NCI-H82 treated with DMSO at 0.1 percent for 48 hours (cell line): ENCODE results near the gene GRHL3.

Experiments used
- DNase-seq: peaks from one replicate; lab custom pipeline; 2025; ENCODE audit not compliant: unreplicated experiment; lab: John Stamatoyannopoulos, UW

The GRHL3 gene

DNA sequence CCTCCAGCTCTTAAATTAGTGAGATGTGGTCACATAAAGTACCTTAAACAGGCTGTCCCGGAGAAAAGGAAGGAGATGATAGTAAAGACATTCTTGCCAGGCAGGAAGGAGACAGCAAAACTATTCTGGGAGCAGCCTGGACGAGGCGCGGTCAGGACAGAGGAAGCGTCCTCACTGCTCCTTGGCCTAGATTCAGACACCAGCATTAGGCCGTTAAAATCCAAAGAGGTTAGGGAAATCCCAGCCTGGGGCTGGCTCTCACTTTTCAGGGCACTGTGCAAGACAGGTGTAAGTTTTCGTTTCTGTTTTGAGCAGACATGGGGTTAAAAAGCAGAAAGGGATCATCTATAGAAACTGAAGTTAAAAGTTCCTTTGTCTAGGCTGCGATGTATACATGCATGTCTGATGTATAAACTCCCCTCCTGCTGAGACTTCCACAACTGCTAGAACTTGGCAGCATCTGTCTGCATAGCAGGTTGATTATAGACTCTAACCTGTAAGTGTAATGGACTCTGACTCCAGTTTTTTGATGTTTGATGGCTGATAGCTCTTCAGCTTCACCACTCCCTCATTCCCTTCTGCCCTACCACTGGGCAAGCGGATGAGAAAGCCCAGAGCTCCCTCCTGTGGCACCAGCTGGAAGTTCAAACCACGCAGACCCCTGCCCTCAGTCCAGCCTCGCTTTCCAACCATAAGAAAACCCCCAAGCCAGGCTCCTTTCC, 72.9 kb downstream of the GRHL3 start:
- peak; percentile 84 for DNase-seq

DNA sequence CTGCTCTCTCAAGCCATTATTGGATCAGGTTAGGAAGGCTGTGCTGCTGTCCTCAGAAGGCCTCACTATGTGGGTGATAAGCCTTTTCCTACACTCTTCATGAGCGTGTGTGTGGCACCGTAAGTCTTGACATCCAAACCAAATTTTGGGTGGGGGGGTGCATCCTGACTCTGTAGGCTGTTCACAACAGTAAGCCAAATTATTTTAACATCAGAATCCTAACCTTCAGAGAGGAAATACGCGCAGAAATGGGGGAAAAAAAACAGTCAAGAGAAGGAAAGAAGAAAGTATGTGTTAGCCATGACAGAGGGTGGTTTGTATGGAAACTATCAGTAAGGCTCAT, 73.4 kb downstream of the GRHL3 start:
- DNase-seq: no peak

DNA sequence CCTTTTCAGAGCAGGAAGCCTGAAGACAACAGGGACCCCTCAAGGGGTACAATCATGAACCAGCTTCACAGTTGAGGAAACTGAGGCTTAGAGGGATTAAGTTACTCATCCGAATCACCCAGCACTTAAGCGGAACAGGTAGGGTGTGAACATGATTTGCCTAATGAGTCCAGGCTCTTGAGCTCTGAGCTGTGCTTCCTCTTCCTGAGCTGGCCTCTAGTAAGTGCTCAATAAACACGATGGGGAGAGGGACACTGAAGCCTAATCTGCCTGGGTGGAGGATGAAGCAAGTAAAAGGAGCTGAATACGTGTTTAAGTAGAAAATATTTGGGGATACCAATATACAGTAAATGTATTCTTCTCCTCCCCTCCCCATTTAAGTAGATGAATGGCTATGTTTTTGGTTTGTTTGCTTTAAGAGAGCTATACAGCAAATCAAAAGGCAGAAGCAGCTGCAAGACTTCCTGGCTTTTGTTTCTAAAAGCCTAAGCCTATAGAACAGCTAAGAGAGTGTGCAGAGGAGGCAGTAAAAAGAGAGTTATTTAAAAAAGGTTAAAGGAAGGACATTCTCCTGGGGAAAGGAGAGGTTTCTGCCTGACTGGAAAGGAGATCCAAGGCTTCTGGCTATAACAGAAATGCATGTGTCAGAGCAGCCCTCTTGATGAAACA, 74.0 kb downstream of the GRHL3 start:
- DNase-seq: no peak

DNA sequence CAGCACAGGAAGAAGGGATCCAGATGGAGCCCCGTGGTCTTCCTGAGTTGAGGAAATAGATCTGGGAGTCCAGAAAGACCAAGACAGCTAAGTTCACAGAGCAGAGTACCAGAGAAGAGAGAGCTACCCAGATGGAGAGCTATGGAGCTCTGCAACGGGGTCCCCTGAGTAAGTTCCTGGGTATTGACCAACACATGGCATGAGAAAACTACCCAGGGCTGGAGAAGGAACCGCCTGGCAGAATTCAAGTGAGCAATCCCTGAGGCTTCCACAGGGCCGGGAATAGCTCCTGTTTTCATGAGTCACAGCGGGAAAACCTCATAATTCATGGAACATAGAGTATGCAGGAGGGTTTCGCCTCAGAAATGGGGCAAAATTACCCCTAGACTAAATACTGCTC, 74.7 kb downstream of the GRHL3 start:
- DNase-seq: no peak

DNA sequence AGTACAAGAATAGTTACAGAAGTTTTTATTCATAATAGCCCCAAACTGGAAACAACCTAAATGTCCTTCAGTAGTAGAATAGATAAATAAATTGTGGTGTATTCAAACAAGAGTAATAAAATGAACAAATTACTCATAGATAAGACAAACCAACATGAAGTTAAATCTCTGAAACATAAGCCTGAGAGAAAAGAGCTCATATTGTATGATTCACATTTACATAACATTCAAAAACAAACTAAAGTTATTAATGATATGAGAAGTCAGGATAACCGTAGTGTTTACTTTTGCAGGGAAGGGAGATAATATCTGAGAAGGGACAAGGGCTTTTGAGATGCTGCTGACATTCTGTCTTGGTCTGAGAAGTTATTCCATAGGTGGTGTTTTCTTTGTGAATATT, 80.9 kb downstream of the GRHL3 start:
- no peak for DNase-seq

DNA sequence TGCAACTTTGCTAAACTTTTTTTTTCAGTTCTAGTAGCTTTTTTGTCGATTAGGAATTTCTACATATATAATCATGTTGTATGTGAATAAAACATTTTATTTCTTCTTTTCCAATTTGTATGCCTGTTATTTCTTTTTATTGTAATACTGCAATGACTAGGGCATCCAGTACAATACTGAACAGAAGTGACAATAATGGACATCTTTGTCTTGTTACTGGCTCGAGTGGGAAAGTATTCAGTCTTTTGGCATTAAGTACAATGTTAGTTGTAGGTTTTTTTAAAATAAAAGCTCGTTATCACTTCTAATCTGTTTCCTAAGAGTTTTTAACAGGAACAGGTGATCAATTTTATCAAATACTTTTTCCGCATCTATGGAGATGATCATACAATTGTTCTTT, 84.6 kb downstream of the GRHL3 start:
- DNase-seq: no peak
